Caco-2 (cell line): ENCODE data around the gene TCAIM. TPM values are rescaled to one million over a fixed set of nuclear protein-coding genes. Genes with fewer than 3 reads are reported as not detected.

Experiments
- BruUV-seq: library from RNA; stranded (reverse); fragments of 400-500 nt; replicated peaks from 2 replicates; lab custom pipeline; 2021; lab: Mats Ljungman, UMichigan
- CTCF ChIA-PET: fragments of 300-600 bp; sonication (Branson Sonifier 250); formaldehyde crosslinking; loops from one replicate; lab custom pipeline; 2022; ENCODE audit warnings: antibody characterized with exemption; lab: Charles Lee
- POLR2A ChIA-PET: fragments of 300-600 bp; sonication (Branson Sonifier 250); formaldehyde crosslinking; loops from one replicate; lab custom pipeline; 2022; ENCODE audit warnings: antibody characterized with exemption; lab: Charles Lee
- DNase-seq, 2 experiments: peaks; one replicate each; pipeline versions ENCODE4 v3.0.0 to v3.0.0-alpha.2; 2020 to 2022
- H3K27me3 ChIP-seq: replicated peaks from 2 replicates; pipeline ENCODE4 v1.6.0; 2011; ENCODE audit warnings: low read length; ENCODE audit not compliant: control insufficient read depth, insufficient read depth
- H3K36me3 ChIP-seq: 2 replicates; pipeline ENCODE4 v1.5.1; 2011; ENCODE audit warnings: low read length; ENCODE audit not compliant: control insufficient read depth, insufficient read depth
- H3K4me1 ChIP-seq: fragments of 250-450 bp; sonication (Bioruptor Pico); 2 replicates; pipeline ENCODE4 v1.5.1; 2020; ENCODE audit warnings: mild to moderate bottlenecking
- H3K4me3 ChIP-seq: 2 replicates; pipeline ENCODE4 v1.5.1; 2011; ENCODE audit warnings: low read depth, mild to moderate bottlenecking, control low read depth, low read length
- H3K9me3 ChIP-seq: fragments of 250-450 bp; sonication (Bioruptor Pico); 2 replicates; pipeline ENCODE4 v1.5.1; 2020; ENCODE audit warnings: mild to moderate bottlenecking, moderate library complexity
- H3K27ac Mint-ChIP-seq: one replicate; pipeline ENCODE4 v1.8.0; 2022; ENCODE audit warnings: mixed read lengths; ENCODE audit not compliant: unreplicated experiment
- H3K27me3 Mint-ChIP-seq: one replicate; pipeline ENCODE4 v1.8.0; 2022; ENCODE audit warnings: mixed read lengths; ENCODE audit not compliant: insufficient read depth, unreplicated experiment
- H3K36me3 Mint-ChIP-seq: one replicate; pipeline ENCODE4 v1.8.0; 2022; ENCODE audit warnings: mild to moderate bottlenecking, mixed read lengths; ENCODE audit not compliant: insufficient read depth, unreplicated experiment
- H3K4me1 Mint-ChIP-seq: one replicate; pipeline ENCODE4 v1.8.0; 2022; ENCODE audit warnings: low read depth, mixed read lengths; ENCODE audit not compliant: unreplicated experiment
- H3K4me3 Mint-ChIP-seq: one replicate; pipeline ENCODE4 v1.8.0; 2022; ENCODE audit warnings: mild to moderate bottlenecking, moderate library complexity, mixed read lengths; ENCODE audit not compliant: unreplicated experiment
- H3K9me3 Mint-ChIP-seq: one replicate; pipeline ENCODE4 v1.8.0; 2022; ENCODE audit warnings: mixed read lengths; ENCODE audit not compliant: unreplicated experiment
- CTCF ChIP-seq, 2 experiments: fragments of 200-600 bp in 1 of 2; IDR thresholded peaks; 1 replicate in 1 of 2; 2 replicates in 1 of 2; pipeline versions ENCODE4 v1.5.1 to v1.8.0; 2011 to 2022; ENCODE audit warnings: antibody characterized with exemption in 1 of 2, control low read depth in 1 of 2, inconsistent platforms in 1 of 2, low read depth in 1 of 2, low read length in 1 of 2, mild to moderate bottlenecking in 1 of 2, moderate library complexity in 1 of 2; ENCODE audit not compliant: insufficient read depth in 1 of 2, severe bottlenecking in 1 of 2, unreplicated experiment in 1 of 2
- intact Hi-C: fragments of 100-400 bp; cut with micrococcal nuclease; formaldehyde crosslinking; loops from one replicate; pipeline ENCODE4 v1.10.0; 2022; ENCODE audit not compliant: unreplicated experiment
- total RNA-seq: library from RNA; stranded (reverse); gene quantifications from 2 replicates; pipeline ENCODE4 v1.2.3, GENCODE V29; 2022

Gene TCAIM
- total RNA-seq, 1 experiment from 2014 or later: 15.0 TPM

- Histone ChIP-seq H3K4me3 (no peak overlapping the region), H3K4me1 (peaks cover 21% of the 10 kb centered on the region), H3K9me3 (peaks cover 7% of the 10 kb centered on the region; the same call in 1 of the 2 replicates), H3K27me3 (no peaks in the 10 kb centered on the region), H3K36me3 (no peaks in the 10 kb centered on the region)
- H3K9me3 Mint-ChIP-seq: no peaks in the 10 kb centered on the region
- no TSS peak for BruUV-seq
- intact Hi-C loops: no loop called here
- POLR2A ChIA-PET: no interaction called here
- CTCF ChIA-PET: no interaction called here
- H3K27ac Mint-ChIP-seq: no peak overlapping the region
- H3K4me1 Mint-ChIP-seq: peaks cover 32% of the 10 kb centered on the region
- no peaks in the 10 kb centered on the region for H3K27me3 Mint-ChIP-seq
- H3K4me3 Mint-ChIP-seq: no peak overlapping the region
- DNase-seq: no peak
- no peaks in the 10 kb centered on the region for H3K36me3 Mint-ChIP-seq
- no peak for TF ChIP-seq CTCF (IDR thresholded peaks at IDR 0.05; ENCODE audit: insufficient read depth in 1 of 2, low read depth in 1 of 2, low read length in 1 of 2, severe bottlenecking in 1 of 2, unreplicated experiment in 1 of 2)
These were observed 14.9 kb downstream of the TCAIM start for GRCh38 chr3:44353355-44353924.

- no peak overlapping the region for H3K27ac Mint-ChIP-seq
- Histone ChIP-seq H3K4me1 (peaks cover 25% of the 10 kb centered on the region), H3K27me3 (no peaks in the 10 kb centered on the region), H3K4me3 (no peak overlapping the region), H3K9me3 (peaks cover 7% of the 10 kb centered on the region; the same call in 1 of the 2 replicates), H3K36me3 (no peaks in the 10 kb centered on the region)
- peaks cover 5% of the 10 kb centered on the region for H3K36me3 Mint-ChIP-seq
- H3K9me3 Mint-ChIP-seq: no peaks in the 10 kb centered on the region
- no peak for DNase-seq
- ChIA-PET CTCF (no interaction called here), POLR2A (no interaction called here)
- TF ChIP-seq CTCF (IDR thresholded peaks at IDR 0.05; ENCODE audit: insufficient read depth in 1 of 2, low read depth in 1 of 2, low read length in 1 of 2, severe bottlenecking in 1 of 2, unreplicated experiment in 1 of 2): no peak
- no TSS peak for BruUV-seq
- intact Hi-C loops: no loop called here
- no peaks in the 10 kb centered on the region for H3K27me3 Mint-ChIP-seq
- peaks cover 29% of the 10 kb centered on the region for H3K4me1 Mint-ChIP-seq
- no peak overlapping the region for H3K4me3 Mint-ChIP-seq
These were observed 16.9 kb downstream of the TCAIM start for GRCh38 chr3:44355362-44356033.

GRCh38 chr3:44359146-44359751 lies 20.7 kb downstream of the TCAIM start:
- Histone ChIP-seq H3K27me3 (no peaks in the 10 kb centered on the region), H3K9me3 (no peaks in the 10 kb centered on the region), H3K4me1 (peaks cover 57% of the 10 kb centered on the region), H3K4me3 (no peak overlapping the region), H3K36me3 (no peaks in the 10 kb centered on the region)
- ChIA-PET CTCF (interaction anchor here (0.7 to 1.0 kb wide), 2 partner anchors 21 to 152 kb away, joined by 3 to 5 read pairs; partner anchors contain the start of gene TCAIM), POLR2A (interaction anchor here (0.5 to 1.6 kb wide), 4 partner anchors 21 to 152 kb away, joined by 3 to 34 read pairs (median 4); partner anchors contain the start of gene TCAIM)
- H3K27me3 Mint-ChIP-seq: no peaks in the 10 kb centered on the region
- peak overlapping the region; percentile 94 for H3K27ac Mint-ChIP-seq
- intact Hi-C loops: loop anchor here (1.0 kb wide), 1 partner anchor 21 kb away; the partner anchor contains the start of gene TCAIM
- no peaks in the 10 kb centered on the region for H3K9me3 Mint-ChIP-seq
- H3K36me3 Mint-ChIP-seq: peaks cover 5% of the 10 kb centered on the region
- TF ChIP-seq CTCF (IDR thresholded peaks at IDR 0.05; ENCODE audit: insufficient read depth in 1 of 2, low read depth in 1 of 2, low read length in 1 of 2, severe bottlenecking in 1 of 2, unreplicated experiment in 1 of 2): no peak
- BruUV-seq: TSS peak; percentile 14
- H3K4me3 Mint-ChIP-seq: peak overlapping the region; percentile 69
- DNase-seq: peak; percentile 87 to 93
- peaks cover 29% of the 10 kb centered on the region for H3K4me1 Mint-ChIP-seq
